CD4-positive, alpha-beta T cell treated with Interleukin-10 for 1 hour (primary cell): ENCODE measurements around the gene AHNAK.
"Not testable (repeated sequence)": the region's sequence is repeated elsewhere in the genome, so short reads cannot be mapped to it uniquely, and the experiment has no call there.

ENCODE experiments used
- DNase-seq: peaks from one replicate; pipeline ENCODE4 v3.0.0-alpha.2; 2020

The AHNAK gene

GRCh38 chr11:62573006-62573591, 26.5 kb upstream of the AHNAK start:
- DNase-seq: peak; percentile 44

- DNase-seq: no peak
Measured at GRCh38 chr11:62572431-62572830, 25.8 kb upstream of the AHNAK start.

GRCh38 chr11:62571493-62571892, 24.9 kb upstream of the AHNAK start:
- DNase-seq: not testable (repeated sequence)

- not testable (repeated sequence) for DNase-seq
Measured at GRCh38 chr11:62570903-62571302, 24.3 kb upstream of the AHNAK start.

GRCh38 chr11:62569611-62570010, 23.0 kb upstream of the AHNAK start:
- DNase-seq: no peak

GRCh38 chr11:62567018-62567633, 20.5 kb upstream of the AHNAK start:
- no peak for DNase-seq

- DNase-seq: no peak
Measured at GRCh38 chr11:62566247-62566646, 19.6 kb upstream of the AHNAK start.

- no peak for DNase-seq
Measured at GRCh38 chr11:62565100-62565802, 18.6 kb upstream of the AHNAK start.

- DNase-seq: not testable (repeated sequence)
Measured at GRCh38 chr11:62561677-62562230, 15.1 kb upstream of the AHNAK start.

GRCh38 chr11:62560566-62561103, 14.0 kb upstream of the AHNAK start:
- peak; percentile 87 for DNase-seq

GRCh38 chr11:62559626-62560025, 13.0 kb upstream of the AHNAK start:
- not testable (repeated sequence) for DNase-seq

GRCh38 chr11:62559204-62559603, 12.6 kb upstream of the AHNAK start:
- DNase-seq: peak; percentile 15

GRCh38 chr11:62558669-62559068, 12.1 kb upstream of the AHNAK start:
- no peak for DNase-seq

- DNase-seq: peak; percentile 68
Measured at GRCh38 chr11:62556875-62557631, 10.4 kb upstream of the AHNAK start.

- DNase-seq: peak; percentile 90
Measured at GRCh38 chr11:62556108-62556874, 9.7 kb upstream of the AHNAK start.

GRCh38 chr11:62555464-62556107, 9.0 kb upstream of the AHNAK start:
- DNase-seq: peak; percentile 93

GRCh38 chr11:62554387-62555167, 8.0 kb upstream of the AHNAK start:
- DNase-seq: peak; percentile 33

- peak; percentile 34 for DNase-seq
Measured at GRCh38 chr11:62553839-62554361, 7.3 kb upstream of the AHNAK start.

GRCh38 chr11:62553080-62553838, 6.7 kb upstream of the AHNAK start:
- DNase-seq: peak; percentile 88
